DND-41 (cell line): ENCODE results near the gene CHCHD3.

Experiments used
- ATAC-seq: fragments of 200-7000 bp; cut with Tn5 transposase; 3 replicates; pipeline ENCODE4 v1.9.1; 2021; ENCODE audit warnings: low read depth; ENCODE audit not compliant: insufficient read depth
- DNase-seq: peaks from one replicate; pipeline ENCODE4 v3.0.0-alpha.2; 2020
- H2AFZ ChIP-seq: 2 replicates; pipeline ENCODE4 v1.6.0; 2012; ENCODE audit warnings: low read depth, low read length
- H3K27ac ChIP-seq: 2 replicates; pipeline ENCODE4 v1.5.1; 2012; ENCODE audit warnings: low read length, inconsistent platforms
- H3K27me3 ChIP-seq: fragments of 200-600 bp; sonication (generic); 2 replicates; pipeline ENCODE4 v1.6.0; 2012; ENCODE audit warnings: low read length, mild to moderate bottlenecking, inconsistent platforms; ENCODE audit not compliant: insufficient read depth, poor library complexity
- H3K36me3 ChIP-seq: 2 replicates; pipeline ENCODE4 v1.5.1; 2012; ENCODE audit warnings: low read length, inconsistent platforms; ENCODE audit not compliant: insufficient read depth
- H3K4me1 ChIP-seq: 2 replicates; pipeline ENCODE4 v1.5.1; 2012; ENCODE audit warnings: mild to moderate bottlenecking, low read length; ENCODE audit not compliant: insufficient read depth
- H3K4me2 ChIP-seq: 2 replicates; pipeline ENCODE4 v1.6.0; 2012; ENCODE audit warnings: mild to moderate bottlenecking, moderate library complexity, low read length, inconsistent platforms; ENCODE audit not compliant: insufficient read depth
- H3K4me3 ChIP-seq, 2 experiments: fragments of 200-600 bp in 1 of 2; shearing (Covaris generic) in 1 of 2; 2 replicates each; pipeline ENCODE4 v1.5.1; 2012 to 2016; ENCODE audit warnings: inconsistent platforms in 2 of 2, low read length in 2 of 2, mild to moderate bottlenecking in 2 of 2, low read depth in 1 of 2, moderate library complexity in 1 of 2
- H3K79me2 ChIP-seq: 2 replicates; pipeline ENCODE4 v1.6.0; 2012; ENCODE audit warnings: low read length, inconsistent platforms; ENCODE audit not compliant: insufficient read depth
- H3K9ac ChIP-seq: 2 replicates; pipeline ENCODE4 v1.6.0; 2012; ENCODE audit warnings: low read depth, mild to moderate bottlenecking, inconsistent platforms, low read length, moderate library complexity
- H3K9me3 ChIP-seq: 2 replicates; pipeline ENCODE4 v1.5.1; 2012; ENCODE audit warnings: low read length, moderate library complexity, mild to moderate bottlenecking, inconsistent platforms; ENCODE audit not compliant: insufficient read depth, severe bottlenecking
- H4K20me1 ChIP-seq: 2 replicates; pipeline ENCODE4 v1.6.0; 2012; ENCODE audit warnings: low read length; ENCODE audit not compliant: insufficient read depth
- CTCF ChIP-seq: IDR thresholded peaks from 2 replicates; pipeline ENCODE4 v1.5.1; 2012; ENCODE audit warnings: borderline replicate concordance, low read length, moderate library complexity, mild to moderate bottlenecking; ENCODE audit not compliant: poor library complexity, severe bottlenecking; ENCODE audit errors: extremely low read depth
- EZH2 ChIP-seq: IDR thresholded peaks from 3 replicates; pipeline ENCODE4 v1.6.1; 2012; ENCODE audit warnings: borderline replicate concordance, low read depth, mild to moderate bottlenecking, moderate library complexity, low read length, inconsistent platforms; ENCODE audit not compliant: severe bottlenecking

CHCHD3 gene

GRCh38 chr7:132756484-132756990 is 325.4 kb downstream of the CHCHD3 start:
- no peak for TF ChIP-seq CTCF
- no peaks in the 10 kb centered on the region for H4K20me1 ChIP-seq
- no peak overlapping the region for H2AFZ ChIP-seq
- DNase-seq (no peak), ATAC-seq (no peak)
- no peaks in the 10 kb centered on the region for H3K79me2 ChIP-seq
- no peaks in the 10 kb centered on the region for H3K27me3 ChIP-seq
- H3K9me3 ChIP-seq: no peaks in the 10 kb centered on the region
- H3K9ac ChIP-seq: no peak overlapping the region
- no peaks in the 10 kb centered on the region for H3K4me1 ChIP-seq
- H3K4me3 ChIP-seq: no peak overlapping the region
- H3K27ac ChIP-seq: no peak overlapping the region
- no peaks in the 10 kb centered on the region for H3K36me3 ChIP-seq
- H3K4me2 ChIP-seq: no peak overlapping the region

- no peaks in the 10 kb centered on the region for H4K20me1 ChIP-seq
- H3K4me2 ChIP-seq: no peak overlapping the region
- H3K27ac ChIP-seq: no peak overlapping the region
- H3K27me3 ChIP-seq: no peaks in the 10 kb centered on the region
- no peak overlapping the region for H3K4me3 ChIP-seq
- H3K79me2 ChIP-seq: no peaks in the 10 kb centered on the region
- TF ChIP-seq CTCF (no peak), EZH2 (no peak)
- H3K4me1 ChIP-seq: no peaks in the 10 kb centered on the region
- ATAC-seq (no peak), DNase-seq (no peak)
- no peak overlapping the region for H2AFZ ChIP-seq
- no peak overlapping the region for H3K9ac ChIP-seq
- no peaks in the 10 kb centered on the region for H3K9me3 ChIP-seq
- H3K36me3 ChIP-seq: no peaks in the 10 kb centered on the region
These were observed 326.1 kb downstream of the CHCHD3 start for GRCh38 chr7:132755538-132756483.

GRCh38 chr7:132752431-132752830 is 329.5 kb downstream of the CHCHD3 start:
- no peaks in the 10 kb centered on the region for H3K4me1 ChIP-seq
- H2AFZ ChIP-seq: no peak overlapping the region
- DNase-seq: no peak
- no peak overlapping the region for H3K27ac ChIP-seq
- H3K4me3 ChIP-seq: no peak overlapping the region
- no peaks in the 10 kb centered on the region for H3K36me3 ChIP-seq
- no peaks in the 10 kb centered on the region for H3K27me3 ChIP-seq
- H4K20me1 ChIP-seq: no peaks in the 10 kb centered on the region
- H3K79me2 ChIP-seq: no peaks in the 10 kb centered on the region
- H3K4me2 ChIP-seq: no peak overlapping the region
- TF ChIP-seq CTCF (no peak), EZH2 (no peak)
- no peaks in the 10 kb centered on the region for H3K9me3 ChIP-seq
- no peak overlapping the region for H3K9ac ChIP-seq
- ATAC-seq: no peak
